WTC11 (cell line): ENCODE measurements around the gene TP53BP2. TPM values are rescaled to one million over a fixed set of nuclear protein-coding genes. Genes with fewer than 3 reads are reported as not detected.

Source experiments
- ATAC-seq: fragments of 200-7000 bp; cut with Tn5 transposase; 2 replicates; pipeline ENCODE4 v1.10.0; 2021; ENCODE audit warnings: mild to moderate bottlenecking, moderate library complexity
- CTCF ChIA-PET: fragments of 300-600 bp; sonication (Branson Sonifier 250); formaldehyde crosslinking; loops from one replicate; lab custom pipeline; 2021; ENCODE audit warnings: antibody characterized with exemption; lab: Charles Lee
- POLR2A ChIA-PET: fragments of 350-600 bp; sonication (Branson Sonifier 250); formaldehyde crosslinking; loops from one replicate; lab custom pipeline; 2021; ENCODE audit warnings: antibody characterized with exemption; lab: Charles Lee
- DNase-seq: peaks from one replicate; pipeline ENCODE4 v3.0.0; 2021; ENCODE audit warnings: low spot score
- H3K27ac Mint-ChIP-seq: 2 replicates; pipeline ENCODE4 v1.8.0; 2021; ENCODE audit warnings: mixed read lengths
- H3K27me3 Mint-ChIP-seq: 2 replicates; pipeline ENCODE4 v1.8.0; 2021; ENCODE audit warnings: low read depth, mild to moderate bottlenecking, moderate library complexity, mixed read lengths
- H3K36me3 Mint-ChIP-seq: 2 replicates; pipeline ENCODE4 v1.8.0; 2021; ENCODE audit warnings: mixed read lengths
- H3K4me1 Mint-ChIP-seq: 2 replicates; pipeline ENCODE4 v1.8.0; 2022; ENCODE audit warnings: mixed read lengths
- H3K4me3 Mint-ChIP-seq: 2 replicates; pipeline ENCODE4 v1.8.0; 2021; ENCODE audit warnings: mild to moderate bottlenecking, moderate library complexity, mixed read lengths
- H3K9me3 Mint-ChIP-seq: 2 replicates; pipeline ENCODE4 v1.8.0; 2021; ENCODE audit warnings: mixed read lengths
- ATF6 ChIP-seq: sonication (generic); formaldehyde crosslinking; IDR thresholded peaks from 2 replicates; pipeline ENCODE4 v1.8.1; 2023; ENCODE audit warnings: mild to moderate bottlenecking, missing genetic modification reagents
- CBFB ChIP-seq: sonication (generic); formaldehyde crosslinking; IDR thresholded peaks from 2 replicates; pipeline ENCODE4 v1.8.1; 2022; ENCODE audit warnings: mild to moderate bottlenecking, low read depth, missing genetic modification reagents
- GTF2I ChIP-seq: fragments of 250-450 bp; sonication (Bioruptor Pico); conservative IDR thresholded peaks from 2 replicates; pipeline ENCODE4 v1.4.0; 2021; ENCODE audit warnings: mild to moderate bottlenecking
- IRF1 ChIP-seq: sonication (generic); formaldehyde crosslinking; IDR thresholded peaks from 2 replicates; pipeline ENCODE4 v1.8.0; 2023; ENCODE audit warnings: missing genetic modification reagents
- IRF2 ChIP-seq: sonication (generic); formaldehyde crosslinking; IDR thresholded peaks from 2 replicates; pipeline ENCODE4 v1.8.0; 2022; ENCODE audit warnings: low read depth, missing genetic modification reagents, borderline replicate concordance
- MLX ChIP-seq: sonication (generic); formaldehyde crosslinking; IDR thresholded peaks from 2 replicates; pipeline ENCODE4 v1.8.1; 2023; ENCODE audit warnings: mild to moderate bottlenecking, missing genetic modification reagents, moderate library complexity
- NFYB ChIP-seq: sonication (generic); formaldehyde crosslinking; conservative IDR thresholded peaks from 2 replicates; pipeline ENCODE4 v1.8.0; 2022; ENCODE audit warnings: low read depth, missing genetic modification reagents
- NR2C2 ChIP-seq: sonication (generic); formaldehyde crosslinking; IDR thresholded peaks from 2 replicates; pipeline ENCODE4 v1.8.0; 2022; ENCODE audit warnings: mild to moderate bottlenecking, missing genetic modification reagents
- PRRX2 ChIP-seq: fragments of 250-450 bp; sonication (Bioruptor Pico); IDR thresholded peaks from 2 replicates; pipeline ENCODE4 v1.8.0; 2021; ENCODE audit warnings: mild to moderate bottlenecking
- SMAD3 ChIP-seq: sonication (generic); formaldehyde crosslinking; IDR thresholded peaks from 2 replicates; pipeline ENCODE4 v1.8.0; 2022; ENCODE audit warnings: missing genetic modification reagents, mild to moderate bottlenecking, borderline replicate concordance
- TCF7 ChIP-seq: sonication (generic); formaldehyde crosslinking; IDR thresholded peaks from 2 replicates; pipeline ENCODE4 v1.8.0; 2022; ENCODE audit warnings: mild to moderate bottlenecking, low read depth, missing genetic modification reagents, moderate library complexity
- ZMAT4 ChIP-seq: fragments of 250-450 bp; sonication (Bioruptor Pico); IDR thresholded peaks from 2 replicates; pipeline ENCODE4 v1.9.0; 2021; ENCODE audit warnings: mild to moderate bottlenecking
- ZNF121 ChIP-seq: sonication (generic); formaldehyde crosslinking; IDR thresholded peaks from 2 replicates; pipeline ENCODE4 v1.8.0; 2023; ENCODE audit warnings: missing genetic modification reagents
- ZNF138 ChIP-seq: sonication (generic); formaldehyde crosslinking; conservative IDR thresholded peaks from 2 replicates; pipeline ENCODE4 v1.8.1; 2022; ENCODE audit warnings: mild to moderate bottlenecking, moderate library complexity, missing genetic modification reagents
- ZNF232 ChIP-seq: sonication (generic); formaldehyde crosslinking; IDR thresholded peaks from 2 replicates; pipeline ENCODE4 v1.8.0; 2022; ENCODE audit warnings: mild to moderate bottlenecking, missing genetic modification reagents
- ZNF263 ChIP-seq: sonication (generic); formaldehyde crosslinking; IDR thresholded peaks from 2 replicates; pipeline ENCODE4 v1.8.1; 2022; ENCODE audit warnings: low read depth, mild to moderate bottlenecking, moderate library complexity, missing genetic modification reagents
- total RNA-seq: library from RNA; stranded (reverse); gene quantifications from 3 replicates; pipeline ENCODE4 v1.2.3, GENCODE V29; 2021
- TF ChIP-seq, protein P1 (sequence below): sonication (generic); formaldehyde crosslinking; IDR thresholded peaks from 2 replicates; pipeline ENCODE4 v1.8.1; 2023; ENCODE audit warnings: mild to moderate bottlenecking, missing genetic modification reagents
- TF ChIP-seq, protein P2 (sequence below): sonication (generic); formaldehyde crosslinking; IDR thresholded peaks from 2 replicates; pipeline ENCODE4 v1.8.1; 2022; ENCODE audit warnings: mild to moderate bottlenecking, missing genetic modification reagents, moderate library complexity, borderline replicate concordance
- TF ChIP-seq, protein P3 (sequence below): sonication (generic); formaldehyde crosslinking; IDR thresholded peaks from 2 replicates; pipeline ENCODE4 v1.8.1; 2023; ENCODE audit warnings: mild to moderate bottlenecking, missing genetic modification reagents, borderline replicate concordance
- TF ChIP-seq, protein P4 (sequence below): sonication (generic); formaldehyde crosslinking; IDR thresholded peaks from 2 replicates; pipeline ENCODE4 v1.8.0; 2022; ENCODE audit warnings: mild to moderate bottlenecking, missing genetic modification reagents
- TF ChIP-seq, protein P5 (sequence below): sonication (generic); formaldehyde crosslinking; conservative IDR thresholded peaks from 2 replicates; pipeline ENCODE4 v1.8.1; 2023; ENCODE audit warnings: mild to moderate bottlenecking, low read depth, missing genetic modification reagents, moderate library complexity

TP53BP2 gene
- total RNA-seq, 1 experiment from 2014 or later: 42.7 TPM

DNA sequence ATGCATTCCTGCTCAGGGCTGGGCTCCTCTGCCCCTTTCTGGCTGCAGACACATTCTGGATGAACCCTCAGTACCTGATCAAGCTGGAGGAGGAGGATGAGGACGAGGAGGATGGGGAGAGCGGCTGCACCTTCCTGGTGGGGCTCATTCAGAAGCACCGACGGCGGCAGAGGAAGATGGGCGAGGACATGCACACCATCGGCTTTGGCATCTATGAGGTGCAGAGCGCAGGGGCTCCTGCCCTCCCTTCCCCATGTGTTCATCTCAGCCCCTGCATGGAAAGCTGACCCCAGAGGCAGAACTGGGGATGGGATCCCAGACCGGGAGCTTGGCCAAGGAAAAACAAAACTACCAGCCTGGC is 90.3 kb downstream of the TP53BP2 start (continued):
- TF ChIP-seq MLX (CRISPR knock-in tag) (no peak), ZMAT4 (CRISPR knock-in tag) (no peak), PRRX2 (CRISPR knock-in tag) (no peak), ZNF138 (CRISPR knock-in tag) (no peak), ZNF121 (CRISPR knock-in tag) (no peak), IRF1 (CRISPR knock-in tag) (no peak), ZNF232 (CRISPR knock-in tag) (no peak), NR2C2 (CRISPR knock-in tag) (no peak)
- TF ChIP-seq, protein P1, sequence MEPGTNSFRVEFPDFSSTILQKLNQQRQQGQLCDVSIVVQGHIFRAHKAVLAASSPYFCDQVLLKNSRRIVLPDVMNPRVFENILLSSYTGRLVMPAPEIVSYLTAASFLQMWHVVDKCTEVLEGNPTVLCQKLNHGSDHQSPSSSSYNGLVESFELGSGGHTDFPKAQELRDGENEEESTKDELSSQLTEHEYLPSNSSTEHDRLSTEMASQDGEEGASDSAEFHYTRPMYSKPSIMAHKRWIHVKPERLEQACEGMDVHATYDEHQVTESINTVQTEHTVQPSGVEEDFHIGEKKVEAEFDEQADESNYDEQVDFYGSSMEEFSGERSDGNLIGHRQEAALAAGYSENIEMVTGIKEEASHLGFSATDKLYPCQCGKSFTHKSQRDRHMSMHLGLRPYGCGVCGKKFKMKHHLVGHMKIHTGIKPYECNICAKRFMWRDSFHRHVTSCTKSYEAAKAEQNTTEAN (CRISPR knock-in tag): no peak
- TF ChIP-seq, protein P2, sequence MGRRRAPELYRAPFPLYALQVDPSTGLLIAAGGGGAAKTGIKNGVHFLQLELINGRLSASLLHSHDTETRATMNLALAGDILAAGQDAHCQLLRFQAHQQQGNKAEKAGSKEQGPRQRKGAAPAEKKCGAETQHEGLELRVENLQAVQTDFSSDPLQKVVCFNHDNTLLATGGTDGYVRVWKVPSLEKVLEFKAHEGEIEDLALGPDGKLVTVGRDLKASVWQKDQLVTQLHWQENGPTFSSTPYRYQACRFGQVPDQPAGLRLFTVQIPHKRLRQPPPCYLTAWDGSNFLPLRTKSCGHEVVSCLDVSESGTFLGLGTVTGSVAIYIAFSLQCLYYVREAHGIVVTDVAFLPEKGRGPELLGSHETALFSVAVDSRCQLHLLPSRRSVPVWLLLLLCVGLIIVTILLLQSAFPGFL (CRISPR knock-in tag): no peak

- Mint-ChIP-seq H3K4me1 (peaks cover 26% of the 10 kb centered on the region), H3K36me3 (no peaks in the 10 kb centered on the region), H3K27me3 (no peaks in the 10 kb centered on the region), H3K27ac (no peak overlapping the region), H3K4me3 (no peak overlapping the region), H3K9me3 (no peaks in the 10 kb centered on the region)
- ChIA-PET POLR2A (no interaction called here), CTCF (interaction anchor here (1.5 kb wide), 1 partner anchor 56 kb away, joined by 4 read pairs; no protein-coding TSS in a partner anchor)
- no peak for DNase-seq
- ATAC-seq: no peak
- TF ChIP-seq, protein P3, sequence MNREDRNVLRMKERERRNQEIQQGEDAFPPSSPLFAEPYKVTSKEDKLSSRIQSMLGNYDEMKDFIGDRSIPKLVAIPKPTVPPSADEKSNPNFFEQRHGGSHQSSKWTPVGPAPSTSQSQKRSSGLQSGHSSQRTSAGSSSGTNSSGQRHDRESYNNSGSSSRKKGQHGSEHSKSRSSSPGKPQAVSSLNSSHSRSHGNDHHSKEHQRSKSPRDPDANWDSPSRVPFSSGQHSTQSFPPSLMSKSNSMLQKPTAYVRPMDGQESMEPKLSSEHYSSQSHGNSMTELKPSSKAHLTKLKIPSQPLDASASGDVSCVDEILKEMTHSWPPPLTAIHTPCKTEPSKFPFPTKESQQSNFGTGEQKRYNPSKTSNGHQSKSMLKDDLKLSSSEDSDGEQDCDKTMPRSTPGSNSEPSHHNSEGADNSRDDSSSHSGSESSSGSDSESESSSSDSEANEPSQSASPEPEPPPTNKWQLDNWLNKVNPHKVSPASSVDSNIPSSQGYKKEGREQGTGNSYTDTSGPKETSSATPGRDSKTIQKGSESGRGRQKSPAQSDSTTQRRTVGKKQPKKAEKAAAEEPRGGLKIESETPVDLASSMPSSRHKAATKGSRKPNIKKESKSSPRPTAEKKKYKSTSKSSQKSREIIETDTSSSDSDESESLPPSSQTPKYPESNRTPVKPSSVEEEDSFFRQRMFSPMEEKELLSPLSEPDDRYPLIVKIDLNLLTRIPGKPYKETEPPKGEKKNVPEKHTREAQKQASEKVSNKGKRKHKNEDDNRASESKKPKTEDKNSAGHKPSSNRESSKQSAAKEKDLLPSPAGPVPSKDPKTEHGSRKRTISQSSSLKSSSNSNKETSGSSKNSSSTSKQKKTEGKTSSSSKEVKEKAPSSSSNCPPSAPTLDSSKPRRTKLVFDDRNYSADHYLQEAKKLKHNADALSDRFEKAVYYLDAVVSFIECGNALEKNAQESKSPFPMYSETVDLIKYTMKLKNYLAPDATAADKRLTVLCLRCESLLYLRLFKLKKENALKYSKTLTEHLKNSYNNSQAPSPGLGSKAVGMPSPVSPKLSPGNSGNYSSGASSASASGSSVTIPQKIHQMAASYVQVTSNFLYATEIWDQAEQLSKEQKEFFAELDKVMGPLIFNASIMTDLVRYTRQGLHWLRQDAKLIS (CRISPR knock-in tag): no peak
- no peak for TF ChIP-seq ATF6 (CRISPR knock-in tag)
- TF ChIP-seq ZNF263: no peak
- TF ChIP-seq TCF7 (CRISPR knock-in tag): no peak
- TF ChIP-seq SMAD3 (CRISPR knock-in tag): no peak
- TF ChIP-seq, protein P4, sequence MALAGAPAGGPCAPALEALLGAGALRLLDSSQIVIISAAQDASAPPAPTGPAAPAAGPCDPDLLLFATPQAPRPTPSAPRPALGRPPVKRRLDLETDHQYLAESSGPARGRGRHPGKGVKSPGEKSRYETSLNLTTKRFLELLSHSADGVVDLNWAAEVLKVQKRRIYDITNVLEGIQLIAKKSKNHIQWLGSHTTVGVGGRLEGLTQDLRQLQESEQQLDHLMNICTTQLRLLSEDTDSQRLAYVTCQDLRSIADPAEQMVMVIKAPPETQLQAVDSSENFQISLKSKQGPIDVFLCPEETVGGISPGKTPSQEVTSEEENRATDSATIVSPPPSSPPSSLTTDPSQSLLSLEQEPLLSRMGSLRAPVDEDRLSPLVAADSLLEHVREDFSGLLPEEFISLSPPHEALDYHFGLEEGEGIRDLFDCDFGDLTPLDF (CRISPR knock-in tag): no peak
- TF ChIP-seq NFYB (CRISPR knock-in tag): no peak
- TF ChIP-seq, protein P5, sequence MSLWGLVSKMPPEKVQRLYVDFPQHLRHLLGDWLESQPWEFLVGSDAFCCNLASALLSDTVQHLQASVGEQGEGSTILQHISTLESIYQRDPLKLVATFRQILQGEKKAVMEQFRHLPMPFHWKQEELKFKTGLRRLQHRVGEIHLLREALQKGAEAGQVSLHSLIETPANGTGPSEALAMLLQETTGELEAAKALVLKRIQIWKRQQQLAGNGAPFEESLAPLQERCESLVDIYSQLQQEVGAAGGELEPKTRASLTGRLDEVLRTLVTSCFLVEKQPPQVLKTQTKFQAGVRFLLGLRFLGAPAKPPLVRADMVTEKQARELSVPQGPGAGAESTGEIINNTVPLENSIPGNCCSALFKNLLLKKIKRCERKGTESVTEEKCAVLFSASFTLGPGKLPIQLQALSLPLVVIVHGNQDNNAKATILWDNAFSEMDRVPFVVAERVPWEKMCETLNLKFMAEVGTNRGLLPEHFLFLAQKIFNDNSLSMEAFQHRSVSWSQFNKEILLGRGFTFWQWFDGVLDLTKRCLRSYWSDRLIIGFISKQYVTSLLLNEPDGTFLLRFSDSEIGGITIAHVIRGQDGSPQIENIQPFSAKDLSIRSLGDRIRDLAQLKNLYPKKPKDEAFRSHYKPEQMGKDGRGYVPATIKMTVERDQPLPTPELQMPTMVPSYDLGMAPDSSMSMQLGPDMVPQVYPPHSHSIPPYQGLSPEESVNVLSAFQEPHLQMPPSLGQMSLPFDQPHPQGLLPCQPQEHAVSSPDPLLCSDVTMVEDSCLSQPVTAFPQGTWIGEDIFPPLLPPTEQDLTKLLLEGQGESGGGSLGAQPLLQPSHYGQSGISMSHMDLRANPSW (CRISPR knock-in tag): no peak
- TF ChIP-seq IRF2 (CRISPR knock-in tag): no peak
- no peak for TF ChIP-seq CBFB (CRISPR knock-in tag)
- TF ChIP-seq GTF2I: no peak
Observed at GRCh38 chr1:223754681-223755431, 90.9 kb downstream of the TP53BP2 start.
